Activated CD8-positive, alpha-beta memory T cell treated with anti-CD3 and anti-CD28 coated beads, Interleukin-2, amount 50 U/mL, for 1 hour (primary cell): Measurements from ENCODE around the gene SELENOV.

Source experiments
- DNase-seq: peaks from one replicate; pipeline ENCODE4 v3.0.0-alpha.2; 2020; ENCODE audit errors: extremely low read depth

SELENOV gene

DNA sequence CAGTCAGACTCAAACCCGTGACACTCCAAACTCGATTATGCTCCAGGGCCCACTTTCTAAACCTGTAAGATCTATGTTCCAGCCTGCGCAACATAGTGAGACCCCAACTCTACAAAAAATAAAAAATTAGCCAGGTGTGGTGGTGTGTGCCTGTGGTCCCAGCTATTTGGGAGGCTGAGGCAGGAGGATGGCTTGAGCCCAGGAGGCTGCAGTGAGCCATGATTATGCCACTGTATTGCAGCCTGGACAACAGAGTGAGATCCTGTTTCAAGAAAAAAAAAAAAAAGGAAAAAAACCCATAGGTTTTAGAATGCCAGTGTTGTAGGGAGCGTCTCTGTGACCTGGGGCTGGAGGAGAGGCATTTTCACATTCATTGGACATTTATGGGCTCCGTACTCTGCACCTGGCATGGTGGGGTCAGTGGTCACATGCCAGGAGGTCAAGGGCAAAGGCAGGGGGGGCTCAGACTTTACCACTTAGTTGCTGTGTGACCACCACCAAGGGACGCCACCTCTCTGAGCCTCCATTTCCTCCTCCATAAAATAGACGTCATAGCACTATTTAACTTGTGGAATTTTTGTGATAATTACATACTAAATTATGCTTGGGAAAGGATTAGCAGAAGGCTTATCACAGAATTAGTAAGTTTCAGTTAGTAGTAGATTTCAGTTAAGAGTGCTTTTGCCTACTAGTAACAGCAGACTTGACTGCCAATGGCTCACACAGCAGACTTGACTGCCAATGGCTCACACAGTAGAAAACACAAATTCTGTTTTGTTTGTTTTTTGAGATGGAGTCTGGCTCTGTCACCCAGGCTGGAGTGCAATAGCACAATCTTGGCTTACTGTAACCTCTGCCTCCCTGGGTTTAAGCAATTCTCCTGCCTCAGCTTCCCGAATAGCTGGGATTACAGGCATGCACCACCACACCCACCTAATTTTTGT lies 5.9 kb downstream of the SELENOV start:
- DNase-seq: no peak

GRCh38 chr19:39524495-39524894 lies 9.6 kb downstream of the SELENOV start:
- DNase-seq: no peak

DNA sequence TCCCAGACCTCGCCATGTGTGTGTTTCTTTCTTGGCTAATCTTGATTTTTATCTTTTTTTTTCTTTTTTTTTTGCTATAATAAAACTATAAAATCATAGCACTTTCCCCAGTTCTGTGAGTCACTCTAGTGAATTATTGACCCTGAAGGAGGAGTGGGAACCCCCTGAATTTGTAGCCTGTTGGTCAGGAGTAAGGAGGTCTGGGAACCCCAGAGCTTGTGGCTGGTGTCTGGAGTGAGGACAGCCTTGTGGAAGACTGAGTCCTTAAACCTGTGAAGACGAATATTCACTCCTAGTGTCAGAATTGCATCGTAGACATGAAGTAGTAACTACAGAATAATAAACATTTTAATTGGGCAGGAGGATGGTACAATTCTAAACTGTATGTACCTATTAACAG lies 10.3 kb downstream of the SELENOV start:
- no peak for DNase-seq

DNA sequence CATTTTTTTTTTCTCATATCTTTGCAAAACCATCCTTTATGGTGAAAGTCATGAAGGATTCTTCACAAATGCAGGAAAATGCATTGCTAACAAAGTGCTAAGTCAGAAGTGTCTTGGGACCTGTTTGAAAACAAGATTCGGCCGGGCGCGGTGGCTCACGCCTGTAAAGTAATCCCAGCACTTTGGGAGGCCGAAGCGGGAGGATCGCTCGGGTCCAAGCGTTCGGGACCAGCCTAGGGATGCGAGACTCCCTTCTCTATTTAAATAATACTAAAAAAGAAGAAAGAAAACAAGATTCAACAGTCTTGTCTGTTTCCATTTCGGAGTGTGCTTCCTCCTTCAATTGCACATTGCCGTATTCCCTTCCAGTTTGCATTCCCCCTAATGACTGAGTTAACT lies 16.9 kb downstream of the SELENOV start:
- DNase-seq: no peak

DNA sequence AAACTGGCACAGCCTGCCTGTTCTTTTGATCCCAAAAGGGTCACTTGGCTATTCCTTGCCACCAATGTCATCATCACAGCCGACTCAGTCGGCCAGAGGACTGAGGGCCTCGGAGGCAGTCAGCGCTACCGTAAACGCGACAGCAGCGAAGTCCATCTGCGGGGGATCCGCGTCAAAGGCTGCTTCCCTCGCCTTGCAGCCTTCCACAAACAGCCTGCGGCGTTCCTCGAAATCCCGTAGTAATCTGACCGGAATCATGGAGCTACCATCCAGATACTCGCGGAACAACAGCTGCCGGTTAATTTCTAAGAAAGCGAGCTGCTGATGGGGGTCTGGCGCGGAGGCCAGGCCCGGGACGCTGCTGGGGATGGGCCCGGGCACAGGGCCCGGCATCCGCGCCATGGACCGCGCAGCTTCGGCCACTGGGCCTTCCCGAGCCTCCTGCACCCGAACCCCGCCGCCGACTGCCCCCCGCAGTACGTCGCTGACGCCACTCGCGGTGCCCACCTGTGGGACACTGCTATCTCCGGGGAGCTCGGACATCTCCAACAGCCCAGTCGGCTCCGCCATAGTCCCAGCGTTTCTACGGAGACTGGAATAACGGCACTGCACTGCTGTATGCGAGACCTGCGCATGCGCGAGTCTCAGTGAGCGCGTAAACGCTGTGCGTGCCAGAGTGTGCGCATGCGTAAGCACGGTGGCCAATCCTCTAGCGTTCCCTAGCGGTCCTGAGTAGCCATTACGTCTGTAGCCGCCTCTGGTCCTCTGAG lies 17.5 kb downstream of the SELENOV start, which contains the start of gene EID2B:
EID2B (minus strand) TSS at position 620 of the 770 bp plus-strand sequence; CDS start at position 570, 50 bp downstream.
- DNase-seq: peak; percentile 90

- DNase-seq: no peak
These were observed 18.1 kb downstream of the SELENOV start for GRCh38 chr19:39533003-39533512.

- DNase-seq: no peak
These were observed 18.9 kb downstream of the SELENOV start for GRCh38 chr19:39533791-39534190.

GRCh38 chr19:39539165-39539517 lies 24.2 kb downstream of the SELENOV start:
- DNase-seq: no peak

GRCh38 chr19:39539518-39540332 lies 24.8 kb downstream of the SELENOV start, which contains the start of gene EID2:
Gene EID2, minus strand, starts transcription at chr19:39540161. Its CDS starts 82 bp downstream, at chr19:39540079.
- DNase-seq: peak; percentile 89

DNA sequence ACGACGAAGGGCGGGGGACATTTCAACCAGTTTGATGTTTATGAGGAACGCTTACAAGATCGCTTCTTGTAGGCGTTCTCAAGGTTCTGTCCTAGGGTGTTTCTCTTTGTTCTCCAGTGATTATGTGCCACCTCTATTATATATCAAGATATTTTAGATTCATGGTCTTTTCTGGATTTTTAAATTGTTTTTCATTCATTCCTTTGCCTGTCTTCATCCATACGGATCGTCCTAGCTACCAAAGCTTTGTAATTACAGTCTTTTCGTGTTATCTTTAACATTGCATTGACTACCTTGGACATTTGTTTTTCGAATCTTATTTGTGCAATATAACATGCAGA lies 25.4 kb downstream of the SELENOV start:
- no peak for DNase-seq

- no peak for DNase-seq
These were observed 27.3 kb downstream of the SELENOV start for GRCh38 chr19:39542206-39542605.

- no peak for DNase-seq
These were observed 28.5 kb downstream of the SELENOV start for GRCh38 chr19:39543477-39543857.

- no peak for DNase-seq
These were observed 29.4 kb downstream of the SELENOV start for GRCh38 chr19:39544226-39544903.

DNA sequence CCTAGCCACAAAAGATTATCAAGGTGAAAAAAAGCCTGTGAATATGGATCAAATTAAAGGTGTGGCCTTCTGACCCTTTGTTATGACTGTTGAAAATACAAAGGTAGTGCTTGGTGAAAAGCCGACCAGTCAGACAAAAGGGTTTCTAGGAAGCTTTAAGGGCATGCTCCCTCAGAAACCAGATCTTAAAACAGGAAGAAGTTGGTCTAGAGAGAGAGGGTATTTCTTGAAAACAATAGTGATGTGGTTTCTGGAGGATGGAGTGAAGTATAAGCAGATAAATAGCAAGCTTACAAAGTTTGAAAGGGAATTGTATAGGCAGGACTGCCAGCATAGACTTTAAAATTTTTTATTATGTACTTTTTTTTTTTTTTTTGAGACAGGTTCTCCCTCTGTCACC lies 30.0 kb downstream of the SELENOV start:
- DNase-seq: no peak

GRCh38 chr19:39546599-39546998 lies 31.7 kb downstream of the SELENOV start:
- DNase-seq: no peak

GRCh38 chr19:39550197-39550596 lies 35.3 kb downstream of the SELENOV start:
- no peak for DNase-seq

GRCh38 chr19:39553082-39553652 lies 38.2 kb downstream of the SELENOV start:
- DNase-seq: no peak

GRCh38 chr19:39554701-39555311 lies 39.9 kb downstream of the SELENOV start:
- no peak for DNase-seq

DNA sequence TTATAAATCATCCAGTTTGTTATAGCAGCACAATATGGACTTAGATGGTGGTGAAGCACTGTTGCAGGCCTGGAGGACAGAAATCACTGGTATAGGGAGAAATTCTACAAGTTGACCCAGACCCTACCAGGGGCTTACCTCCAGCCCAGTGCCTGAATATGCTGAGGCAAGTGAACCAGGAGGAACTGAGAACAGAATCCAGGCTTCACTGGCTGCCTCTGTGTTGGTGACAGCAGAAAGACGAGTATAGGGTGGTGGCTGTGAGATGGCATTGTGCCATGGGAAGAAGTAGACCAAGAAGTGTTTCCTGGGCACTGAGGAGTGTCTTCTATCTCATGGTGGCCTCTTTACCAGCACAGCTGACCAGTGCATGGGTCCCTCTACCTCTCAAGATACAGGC lies 40.9 kb downstream of the SELENOV start:
- DNase-seq: no peak
